ENCODE results near the gene ABCA2. TPM values are rescaled to one million over a fixed set of nuclear protein-coding genes. Genes with fewer than 3 reads are reported as not detected.

Gene ABCA2
- total RNA-seq, 1 experiment from 2014 or later, result 27.0 TPM

- TF ChIP-seq POLR2AphosphoS5 (IDR thresholded peaks at IDR 0.05; ENCODE audit: low read depth, low read length) (no peak), CTCF (IDR thresholded peaks at IDR 0.05) (no peak), SIN3A (IDR thresholded peaks at IDR 0.05; ENCODE audit: borderline replicate concordance, insufficient read depth, low read depth, low read length) (no peak)
- intact Hi-C loops (cut with micrococcal nuclease; ENCODE audit: unreplicated experiment) (no loop called here), in situ Hi-C loops (cut with HindIII; ENCODE audit: low pct_unique_long_range_greater_than_20kb, low sequenced_read_pairs) (no loop called here)
- no peaks in the 10 kb centered on the region for H3K36me3 ChIP-seq (ENCODE audit: control insufficient read depth, insufficient read depth, low read length)
- BruUV-seq (replicated peaks), result no TSS peak
- no peaks in the 10 kb centered on the region for H3K27me3 ChIP-seq (ENCODE audit: control insufficient read depth, insufficient read depth, low read length)
- POLR2A ChIA-PET, result interaction anchor here (0.6 kb wide), 1 partner anchor 241 kb away, joined by 12 read pairs; no protein-coding TSS in a partner anchor
- no peaks in the 10 kb centered on the region for H3K4me1 ChIP-seq (ENCODE audit: control insufficient read depth, insufficient read depth, low read length)
- no peak for ATAC-seq
- no peaks in the 10 kb centered on the region for H3K9me3 ChIP-seq (ENCODE audit: control insufficient read depth, insufficient read depth, low read depth, low read length)
- no peak within 1 kb of the TSS for H3K27ac ChIP-seq (ENCODE audit: low read length)
- CTCF ChIA-PET, result interaction anchor here (0.7 kb wide), 1 partner anchor 104 kb away, joined by 5 read pairs; the partner anchor contains the start of gene MAN1B1
- DNase-seq (ENCODE audit: low read depth, low spot score), result no peak
- H3K4me3 ChIP-seq (ENCODE audit: low read depth in 2 of 2, low read length in 2 of 2), result no peak within 1 kb of the TSS
Measured at GRCh38 chr9:136982232-136983051, 45.6 kb downstream of the ABCA2 start, which contains the start of gene LCNL1. Gene LCNL1 (plus strand): TSS chr9:136982993. CDS start chr9:136983587, 594 bp downstream.

- no TSS peak for BruUV-seq (replicated peaks)
- intact Hi-C loops (cut with micrococcal nuclease; ENCODE audit: unreplicated experiment) (no loop called here), in situ Hi-C loops (cut with HindIII; ENCODE audit: low pct_unique_long_range_greater_than_20kb, low sequenced_read_pairs) (no loop called here)
- CTCF ChIA-PET, result interaction anchor here (0.5 to 0.7 kb wide), 3 partner anchors 53 to 129 kb away, joined by 3 to 5 read pairs (median 3); partner anchors contain the start of genes MAMDC4 and MAN1B1
- DNase-seq (ENCODE audit: low read depth, low spot score) (no peak), ATAC-seq (no peak)
- Histone ChIP-seq H3K36me3 (ENCODE audit: control insufficient read depth, insufficient read depth, low read length) (no peaks in the 10 kb centered on the region), H3K27me3 (ENCODE audit: control insufficient read depth, insufficient read depth, low read length) (no peaks in the 10 kb centered on the region), H3K4me3 (ENCODE audit: low read depth in 2 of 2, low read length in 2 of 2) (no peak overlapping the region), H3K27ac (ENCODE audit: low read length) (no peak overlapping the region), H3K9me3 (ENCODE audit: control insufficient read depth, insufficient read depth, low read depth, low read length) (no peaks in the 10 kb centered on the region), H3K4me1 (ENCODE audit: control insufficient read depth, insufficient read depth, low read length) (no peaks in the 10 kb centered on the region)
- no peak for TF ChIP-seq CTCF (IDR thresholded peaks at IDR 0.05)
- TF ChIP-seq REST (IDR thresholded peaks at IDR 0.05; ENCODE audit: insufficient read depth in 1 of 2, low read depth in 2 of 2, low read length in 1 of 2), result no peak
- no peak for TF ChIP-seq SIN3A (IDR thresholded peaks at IDR 0.05; ENCODE audit: borderline replicate concordance, insufficient read depth, low read depth, low read length)
- TF ChIP-seq POLR2AphosphoS5 (IDR thresholded peaks at IDR 0.05; ENCODE audit: low read depth, low read length), result no peak
- no peak for TF ChIP-seq TCF7L2 (IDR thresholded peaks at IDR 0.05; ENCODE audit: low read depth, low read length)
- POLR2A ChIA-PET, result interaction anchor here (0.6 kb wide), 1 partner anchor 240 kb away, joined by 12 read pairs; no protein-coding TSS in a partner anchor
Measured at GRCh38 chr9:136981588-136982231, 46.3 kb downstream of the ABCA2 start.
